ENCODE results near the gene SPON1.

- TF ChIP-seq, protein P1, sequence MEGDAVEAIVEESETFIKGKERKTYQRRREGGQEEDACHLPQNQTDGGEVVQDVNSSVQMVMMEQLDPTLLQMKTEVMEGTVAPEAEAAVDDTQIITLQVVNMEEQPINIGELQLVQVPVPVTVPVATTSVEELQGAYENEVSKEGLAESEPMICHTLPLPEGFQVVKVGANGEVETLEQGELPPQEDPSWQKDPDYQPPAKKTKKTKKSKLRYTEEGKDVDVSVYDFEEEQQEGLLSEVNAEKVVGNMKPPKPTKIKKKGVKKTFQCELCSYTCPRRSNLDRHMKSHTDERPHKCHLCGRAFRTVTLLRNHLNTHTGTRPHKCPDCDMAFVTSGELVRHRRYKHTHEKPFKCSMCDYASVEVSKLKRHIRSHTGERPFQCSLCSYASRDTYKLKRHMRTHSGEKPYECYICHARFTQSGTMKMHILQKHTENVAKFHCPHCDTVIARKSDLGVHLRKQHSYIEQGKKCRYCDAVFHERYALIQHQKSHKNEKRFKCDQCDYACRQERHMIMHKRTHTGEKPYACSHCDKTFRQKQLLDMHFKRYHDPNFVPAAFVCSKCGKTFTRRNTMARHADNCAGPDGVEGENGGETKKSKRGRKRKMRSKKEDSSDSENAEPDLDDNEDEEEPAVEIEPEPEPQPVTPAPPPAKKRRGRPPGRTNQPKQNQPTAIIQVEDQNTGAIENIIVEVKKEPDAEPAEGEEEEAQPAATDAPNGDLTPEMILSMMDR (conservative IDR thresholded peaks at IDR 0.05; ENCODE audit: low read depth, low read length), result no peak
- TF ChIP-seq EZH2 (IDR thresholded peaks at IDR 0.05; ENCODE audit: low read length, unreplicated experiment), result no peak
- TF ChIP-seq EZH2phosphoT487 (IDR thresholded peaks at IDR 0.05; ENCODE audit: borderline replicate concordance, low read length), result no peak
Observed at GRCh38 chr11:14065681-14066080, 103.2 kb downstream of the SPON1 start.
